ENCODE measurements around the gene NELL1.
"Not testable (repeated sequence)": the region's sequence is repeated elsewhere in the genome, so short reads cannot be mapped to it uniquely, and the experiment has no call there.

NELL1 gene

GRCh38 chr11:21205205-21205604 lies 535.8 kb downstream of the NELL1 start:
- DNase-seq (ENCODE audit: low read depth) = no peak

DNA sequence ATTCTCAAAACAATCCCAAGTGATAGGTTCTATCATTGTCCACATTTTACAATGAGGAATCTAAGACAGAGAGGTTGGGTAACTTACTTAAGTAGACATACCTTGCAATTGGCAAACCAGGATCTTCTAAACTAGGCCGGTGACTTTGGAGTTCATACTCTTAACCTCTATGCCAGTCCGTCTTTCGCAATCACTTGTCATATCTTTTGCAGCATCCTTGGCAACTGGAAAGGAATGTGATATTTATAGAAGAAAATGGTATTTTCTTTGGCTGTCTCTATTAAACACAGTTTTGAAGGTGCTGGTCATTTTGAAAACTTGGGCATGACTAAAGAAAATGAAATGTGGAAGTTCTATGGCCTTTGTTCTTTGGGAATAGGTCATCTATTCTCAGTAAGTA lies 556.5 kb downstream of the NELL1 start:
- no peak for DNase-seq (ENCODE audit: low read depth)

GRCh38 chr11:21229224-21229623 lies 559.8 kb downstream of the NELL1 start:
- DNase-seq (ENCODE audit: low read depth) = no peak

DNA sequence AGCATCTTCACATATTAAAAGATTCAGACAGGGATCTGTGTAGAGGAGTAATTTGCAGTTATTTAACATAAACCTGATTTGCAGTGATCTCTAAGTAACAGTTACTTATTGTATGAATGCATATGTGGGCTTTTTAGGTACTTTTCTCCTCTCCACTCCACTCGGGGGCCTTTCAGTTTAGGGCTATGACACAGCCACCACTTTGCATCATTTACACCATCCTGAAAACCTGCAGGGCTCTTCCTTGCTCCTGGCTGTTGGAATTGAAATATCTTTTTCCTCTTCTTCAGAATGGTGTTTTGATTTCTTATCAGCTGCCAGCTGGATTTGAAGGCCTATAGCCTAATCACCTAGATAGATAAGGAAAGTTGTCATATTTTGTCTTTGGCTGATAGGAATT lies 580.8 kb downstream of the NELL1 start:
- no peak for DNase-seq (ENCODE audit: low read depth)

- DNase-seq (ENCODE audit: low read depth) = no peak
These were observed 584.7 kb downstream of the NELL1 start for GRCh38 chr11:21254055-21254454.

DNA sequence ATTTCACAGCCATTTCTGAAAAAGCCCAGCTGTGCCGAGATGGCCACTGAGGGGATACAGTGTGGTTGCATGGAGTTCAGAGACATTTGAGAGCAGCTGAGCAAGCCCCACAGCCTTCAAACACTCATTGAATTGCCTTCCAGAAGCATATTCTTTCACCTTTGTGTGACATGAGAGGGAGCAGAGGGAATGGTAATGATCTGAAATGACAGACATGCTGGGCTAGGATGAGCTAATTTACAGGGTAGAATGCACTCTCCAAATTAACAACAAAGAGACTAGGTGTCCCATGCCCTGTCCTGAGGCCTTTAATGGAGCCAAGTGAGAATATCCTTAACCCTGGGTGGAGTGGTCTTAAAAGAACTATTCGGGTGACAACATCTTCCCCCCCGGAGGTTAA lies 585.4 kb downstream of the NELL1 start:
- DNase-seq (ENCODE audit: low read depth) = no peak

DNA sequence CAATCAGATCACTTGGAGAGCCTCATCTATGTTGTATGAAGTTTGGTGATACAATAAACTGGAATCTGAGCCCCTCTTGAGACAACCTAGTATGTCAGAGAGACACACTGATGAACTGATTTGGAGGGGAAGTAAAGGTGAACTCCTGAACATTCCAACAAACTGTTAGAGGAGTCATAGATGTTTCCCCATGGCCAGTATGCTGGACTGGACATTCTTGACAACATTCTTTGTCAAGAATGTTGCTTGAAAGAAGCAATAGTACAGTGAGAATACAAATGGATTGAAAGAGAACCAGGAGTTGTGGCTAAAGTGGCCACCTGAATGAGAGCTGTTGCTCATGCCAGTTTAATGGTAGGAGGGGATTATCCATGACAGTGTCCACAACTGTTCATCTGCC lies 588.1 kb downstream of the NELL1 start:
- no peak for DNase-seq (ENCODE audit: low read depth)

- no peak for DNase-seq (ENCODE audit: low read depth)
These were observed 589.0 kb downstream of the NELL1 start for GRCh38 chr11:21258414-21258813.

DNA sequence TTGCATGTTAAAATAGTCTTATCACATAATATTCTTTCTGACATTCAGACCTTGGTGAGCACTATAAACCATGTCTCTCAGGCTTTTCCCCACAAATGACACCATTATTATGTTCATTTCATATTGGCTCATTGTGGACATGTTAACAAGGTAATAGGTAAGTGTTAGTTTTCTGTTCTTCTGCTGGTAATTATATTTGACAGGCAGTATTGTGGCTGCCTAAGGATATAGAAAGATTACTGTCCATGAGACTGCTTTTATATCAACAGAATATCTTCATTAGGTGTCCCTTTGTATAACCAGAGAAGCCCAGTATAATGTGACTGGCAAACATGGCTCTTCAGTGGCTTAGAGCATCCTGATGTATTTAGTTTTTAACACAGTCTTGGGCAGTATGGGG lies 590.7 kb downstream of the NELL1 start:
- DNase-seq (ENCODE audit: low read depth) = no peak

- no peak for DNase-seq (ENCODE audit: low read depth)
These were observed 593.6 kb downstream of the NELL1 start for GRCh38 chr11:21262992-21263391.

GRCh38 chr11:21264125-21264524 lies 594.7 kb downstream of the NELL1 start:
- no peak for DNase-seq (ENCODE audit: low read depth)

DNA sequence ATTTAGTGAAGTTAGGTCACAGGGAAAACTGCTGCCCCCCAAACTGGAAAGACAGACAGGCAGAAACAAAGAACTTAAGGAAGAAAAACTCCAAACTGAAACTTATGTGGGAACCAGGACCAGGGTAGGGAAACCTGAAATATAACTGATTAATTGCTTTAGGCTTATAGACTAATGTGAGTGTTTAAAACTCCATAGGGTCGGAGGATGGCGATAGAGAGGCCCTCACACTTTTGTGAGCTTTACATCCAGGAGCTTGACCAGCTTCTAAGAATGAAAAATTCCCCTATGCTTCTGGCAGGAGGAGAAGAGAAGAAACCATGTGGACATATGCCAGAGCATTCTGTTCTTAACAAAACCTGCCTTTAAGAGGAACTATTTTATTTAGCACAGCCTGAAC lies 598.6 kb downstream of the NELL1 start:
- DNase-seq (ENCODE audit: low read depth) = no peak

GRCh38 chr11:21272139-21272538 lies 602.8 kb downstream of the NELL1 start:
- DNase-seq (ENCODE audit: low read depth) = not testable (repeated sequence)

- no peak for DNase-seq (ENCODE audit: low read depth)
These were observed 609.5 kb downstream of the NELL1 start for GRCh38 chr11:21278840-21279239.

- no peak for DNase-seq (ENCODE audit: low read depth)
These were observed 615.7 kb downstream of the NELL1 start for GRCh38 chr11:21285104-21285503.

DNA sequence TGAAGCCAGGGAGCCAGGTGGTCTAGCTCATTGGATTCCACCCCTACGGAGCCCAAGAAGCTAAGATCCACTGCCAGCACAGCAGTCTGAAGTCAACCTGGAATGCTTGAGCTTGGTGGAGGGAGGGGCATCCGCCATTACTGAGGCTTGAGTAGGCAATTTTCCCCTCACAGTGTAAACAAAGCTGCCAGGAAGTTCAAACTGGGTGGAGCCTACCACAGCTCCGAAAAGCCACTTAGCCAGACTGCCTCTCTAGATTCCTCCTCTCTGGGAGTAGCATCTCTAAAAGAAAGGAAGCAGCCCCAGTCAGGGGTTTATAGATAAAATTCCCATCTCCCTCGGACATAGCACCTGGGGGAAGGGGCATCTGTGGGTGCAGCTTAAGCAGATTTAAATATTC lies 620.3 kb downstream of the NELL1 start:
- DNase-seq (ENCODE audit: low read depth) = no peak

- no peak for DNase-seq (ENCODE audit: low read depth)
These were observed 626.1 kb downstream of the NELL1 start for GRCh38 chr11:21295508-21295907.

- no peak for DNase-seq (ENCODE audit: low read depth)
These were observed 632.6 kb downstream of the NELL1 start for GRCh38 chr11:21301981-21302380.

DNA sequence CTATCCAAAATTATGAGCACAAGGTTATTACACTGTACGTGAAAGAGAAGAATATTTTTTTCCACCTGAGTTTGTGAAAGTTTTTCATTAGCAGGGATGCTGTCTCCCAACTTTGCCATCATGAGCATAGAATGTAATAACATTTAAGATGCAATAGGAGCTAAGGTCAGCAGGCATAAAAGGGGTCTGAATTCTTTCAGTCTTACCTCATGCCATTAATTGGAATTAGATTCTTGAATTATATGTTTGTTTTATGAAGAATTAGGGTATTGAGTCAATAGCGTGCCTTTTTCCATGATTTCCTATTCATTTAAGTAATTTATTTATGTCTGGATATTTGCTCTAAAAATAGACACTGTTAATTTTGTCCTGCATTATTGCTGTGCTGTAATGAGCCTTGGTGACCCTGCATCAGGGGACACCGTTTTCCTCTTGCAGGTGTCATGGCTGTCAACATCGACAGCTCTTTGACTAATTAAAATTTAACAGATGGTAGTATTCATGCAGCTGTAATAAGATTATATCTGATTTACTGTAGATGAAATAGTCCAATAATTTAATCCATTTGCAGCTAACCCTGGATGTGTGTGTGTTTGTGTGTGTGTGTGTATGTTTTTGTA lies 637.5 kb downstream of the NELL1 start:
- no peak for DNase-seq (ENCODE audit: low read depth)

GRCh38 chr11:21307874-21308273 lies 638.5 kb downstream of the NELL1 start:
- DNase-seq (ENCODE audit: low read depth) = no peak

- DNase-seq (ENCODE audit: low read depth) = no peak
These were observed 647.2 kb downstream of the NELL1 start for GRCh38 chr11:21316591-21316990.

DNA sequence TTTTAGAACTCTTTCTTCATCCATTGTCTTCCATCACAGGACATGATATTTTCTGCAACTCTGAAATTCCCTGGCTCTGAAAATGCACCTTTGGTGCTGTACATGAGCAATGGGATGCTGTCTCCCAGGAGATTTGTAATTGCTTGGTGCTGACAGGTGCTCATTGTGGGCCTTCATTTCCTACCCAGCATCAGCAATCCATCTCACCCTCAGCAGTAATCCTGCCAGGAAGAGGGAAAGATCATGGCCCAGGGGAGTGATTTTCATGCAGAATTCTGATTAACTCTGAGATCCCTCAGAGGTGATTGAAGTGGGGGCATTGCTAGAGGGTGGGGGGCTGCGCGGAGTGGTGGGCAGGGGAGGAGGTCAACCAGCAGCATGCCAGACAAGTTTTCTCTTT lies 651.7 kb downstream of the NELL1 start:
- DNase-seq (ENCODE audit: low read depth) = no peak

DNA sequence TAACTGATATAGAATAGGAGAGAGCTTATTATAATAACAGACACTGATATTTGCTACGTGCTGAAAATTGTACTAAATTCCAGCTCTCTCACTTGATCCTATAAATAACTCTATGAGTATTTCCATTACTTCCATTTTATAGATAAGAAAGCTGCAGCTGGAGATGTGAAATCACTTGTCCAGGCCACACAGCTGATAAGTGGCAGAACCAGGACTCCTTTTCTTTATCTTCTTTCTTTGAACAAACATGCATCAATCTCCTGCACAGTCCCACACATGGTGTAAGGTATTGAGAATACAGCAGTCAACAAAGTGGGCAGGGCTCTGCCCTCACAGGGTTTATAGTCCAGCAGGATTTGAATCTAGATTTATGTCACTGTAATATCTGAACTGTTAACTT lies 652.1 kb downstream of the NELL1 start:
- DNase-seq (ENCODE audit: low read depth) = no peak

GRCh38 chr11:21323617-21324016 lies 654.2 kb downstream of the NELL1 start:
- DNase-seq (ENCODE audit: low read depth) = no peak

- no peak for DNase-seq (ENCODE audit: low read depth)
These were observed 673.8 kb downstream of the NELL1 start for GRCh38 chr11:21343204-21343603.
